ENCODE measurements around the gene LAMTOR4. TPM values are rescaled to one million over a fixed set of nuclear protein-coding genes. Genes with fewer than 3 reads are reported as not detected.

The LAMTOR4 gene
- total RNA-seq, 1 donor from 2014 or later = 62.7 TPM

DNA sequence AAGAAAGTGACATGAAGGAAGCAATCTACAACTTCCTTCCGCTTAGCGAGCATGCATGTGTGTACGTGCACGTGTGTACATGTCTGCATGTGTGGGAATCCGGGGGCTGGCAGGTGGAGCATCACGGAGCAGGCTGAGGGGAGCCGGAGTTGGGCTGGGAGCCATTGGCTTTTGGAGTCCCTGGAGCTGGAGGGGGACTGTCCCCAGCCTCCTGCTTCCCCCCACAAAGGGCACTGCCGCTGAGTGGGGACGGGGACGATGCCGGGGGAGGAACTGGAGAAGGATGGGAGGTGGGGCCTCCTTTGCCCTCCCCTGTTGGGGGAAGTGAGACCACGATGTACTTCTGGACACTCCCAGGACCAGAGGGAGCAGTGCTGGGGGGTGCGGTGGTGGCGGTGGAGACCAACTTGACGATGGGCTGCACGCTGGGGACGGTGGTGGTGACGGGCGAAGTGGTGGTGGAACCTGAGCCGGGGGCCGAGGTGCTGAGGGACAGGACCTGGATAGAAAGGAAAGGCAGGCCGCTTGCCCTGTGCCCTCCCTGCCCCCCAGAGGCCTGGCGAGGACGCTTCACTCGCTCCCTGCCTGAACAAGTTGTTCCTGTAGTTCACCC, 41.5 kb upstream of the LAMTOR4 start:
- Mint-ChIP-seq H3K36me3 (ENCODE audit: low read depth, unreplicated experiment) (peaks cover 33% of the 10 kb centered on the region), H3K9me3 (ENCODE audit: unreplicated experiment) (no peaks in the 10 kb centered on the region), H3K4me3 (ENCODE audit: unreplicated experiment) (no peak overlapping the region), H3K4me1 (ENCODE audit: low read depth, unreplicated experiment) (peaks cover 6% of the 10 kb centered on the region), H3K27me3 (ENCODE audit: low read depth, unreplicated experiment) (no peaks in the 10 kb centered on the region), H3K27ac (ENCODE audit: unreplicated experiment) (no peak overlapping the region)
- FAIRE-seq (no peak), DNase-seq (ENCODE audit: low read depth) (no peak)
- Histone ChIP-seq H3K27me3 (ENCODE audit: insufficient read depth, low read length) (no peaks in the 10 kb centered on the region), H3K4me2 (ENCODE audit: low read length) (no peak overlapping the region), H3K27ac (ENCODE audit: low read depth, low read length) (no peak overlapping the region), H3K4me3 (ENCODE audit: insufficient read depth, low read depth, low read length) (no peak overlapping the region), H3K79me2 (ENCODE audit: insufficient read depth, low read length) (peaks cover 4% of the 10 kb centered on the region), H3K9ac (ENCODE audit: low read length) (no peak overlapping the region), H3K9me3 (ENCODE audit: insufficient read depth, low read depth, low read length) (no peaks in the 10 kb centered on the region), H4K20me1 (ENCODE audit: insufficient read depth, low read length) (peaks cover 13% of the 10 kb centered on the region), H3K4me1 (ENCODE audit: insufficient read depth, low read length) (peaks cover 8% of the 10 kb centered on the region), H2AFZ (ENCODE audit: low read depth, low read length) (no peak overlapping the region), H3K36me3 (ENCODE audit: insufficient read depth, low read length) (peaks cover 21% of the 10 kb centered on the region)
- TF ChIP-seq CTCF (IDR thresholded peaks at IDR 0.05; ENCODE audit: insufficient read depth, low read depth, low read length) (no peak), EZH2 (IDR thresholded peaks at IDR 0.05; ENCODE audit: insufficient read depth, low read length) (no peak)

DNA sequence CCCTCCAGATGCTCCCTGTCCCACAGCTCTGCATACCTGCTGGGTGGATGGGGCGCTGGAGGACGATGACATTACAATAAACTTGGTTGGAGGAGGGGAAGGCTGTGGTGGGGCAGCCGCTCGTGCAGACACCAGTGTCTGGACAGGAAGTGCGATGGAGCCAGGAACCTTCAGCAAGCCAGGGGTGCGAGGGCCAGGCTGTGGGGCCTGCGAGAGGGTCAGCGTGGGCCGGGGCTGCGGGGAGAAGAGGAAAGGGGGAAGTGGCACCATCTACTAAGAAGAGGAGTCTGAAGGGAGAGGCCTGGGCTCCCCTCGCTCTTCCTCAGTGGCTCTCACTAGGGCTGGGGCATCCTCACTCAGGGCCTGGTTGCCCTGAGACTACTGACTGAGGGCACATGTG, 40.8 kb upstream of the LAMTOR4 start:
- DNase-seq (ENCODE audit: low read depth) (no peak), FAIRE-seq (no peak)
- Histone ChIP-seq H3K27ac (ENCODE audit: low read depth, low read length) (no peak overlapping the region), H4K20me1 (ENCODE audit: insufficient read depth, low read length) (peaks cover 13% of the 10 kb centered on the region), H3K4me2 (ENCODE audit: low read length) (no peak overlapping the region), H3K4me3 (ENCODE audit: insufficient read depth, low read depth, low read length) (no peak overlapping the region), H3K36me3 (ENCODE audit: insufficient read depth, low read length) (peaks cover 21% of the 10 kb centered on the region), H3K79me2 (ENCODE audit: insufficient read depth, low read length) (no peaks in the 10 kb centered on the region), H3K9ac (ENCODE audit: low read length) (no peak overlapping the region), H3K4me1 (ENCODE audit: insufficient read depth, low read length) (peaks cover 2% of the 10 kb centered on the region), H3K9me3 (ENCODE audit: insufficient read depth, low read depth, low read length) (no peaks in the 10 kb centered on the region), H3K27me3 (ENCODE audit: insufficient read depth, low read length) (no peaks in the 10 kb centered on the region), H2AFZ (ENCODE audit: low read depth, low read length) (no peak overlapping the region)
- peaks cover 6% of the 10 kb centered on the region for H3K4me1 Mint-ChIP-seq (ENCODE audit: low read depth, unreplicated experiment)
- H3K9me3 Mint-ChIP-seq (ENCODE audit: unreplicated experiment) = no peaks in the 10 kb centered on the region
- H3K36me3 Mint-ChIP-seq (ENCODE audit: low read depth, unreplicated experiment) = peaks cover 37% of the 10 kb centered on the region
- H3K27me3 Mint-ChIP-seq (ENCODE audit: low read depth, unreplicated experiment) = no peaks in the 10 kb centered on the region
- H3K4me3 Mint-ChIP-seq (ENCODE audit: unreplicated experiment) = no peak overlapping the region
- H3K27ac Mint-ChIP-seq (ENCODE audit: unreplicated experiment) = no peak overlapping the region
- TF ChIP-seq EZH2 (IDR thresholded peaks at IDR 0.05; ENCODE audit: insufficient read depth, low read length) (no peak), CTCF (IDR thresholded peaks at IDR 0.05; ENCODE audit: insufficient read depth, low read depth, low read length) (no peak)

- Histone ChIP-seq H3K27ac (ENCODE audit: low read depth, low read length) (no peak overlapping the region), H3K4me1 (ENCODE audit: insufficient read depth, low read length) (no peaks in the 10 kb centered on the region), H3K4me3 (ENCODE audit: insufficient read depth, low read depth, low read length) (no peak overlapping the region), H3K9ac (ENCODE audit: low read length) (no peak overlapping the region), H3K36me3 (ENCODE audit: insufficient read depth, low read length) (peaks cover 21% of the 10 kb centered on the region), H3K4me2 (ENCODE audit: low read length) (no peak overlapping the region), H3K79me2 (ENCODE audit: insufficient read depth, low read length) (no peaks in the 10 kb centered on the region), H3K9me3 (ENCODE audit: insufficient read depth, low read depth, low read length) (no peaks in the 10 kb centered on the region), H3K27me3 (ENCODE audit: insufficient read depth, low read length) (no peaks in the 10 kb centered on the region), H2AFZ (ENCODE audit: low read depth, low read length) (no peak overlapping the region), H4K20me1 (ENCODE audit: insufficient read depth, low read length) (peaks cover 13% of the 10 kb centered on the region)
- TF ChIP-seq EZH2 (IDR thresholded peaks at IDR 0.05; ENCODE audit: insufficient read depth, low read length) = no peak
- no peak for TF ChIP-seq CTCF (IDR thresholded peaks at IDR 0.05; ENCODE audit: insufficient read depth, low read depth, low read length)
- Mint-ChIP-seq H3K4me1 (ENCODE audit: low read depth, unreplicated experiment) (no peaks in the 10 kb centered on the region), H3K27ac (ENCODE audit: unreplicated experiment) (no peak overlapping the region), H3K36me3 (ENCODE audit: low read depth, unreplicated experiment) (peaks cover 39% of the 10 kb centered on the region), H3K27me3 (ENCODE audit: low read depth, unreplicated experiment) (no peaks in the 10 kb centered on the region), H3K4me3 (ENCODE audit: unreplicated experiment) (no peak overlapping the region), H3K9me3 (ENCODE audit: unreplicated experiment) (no peaks in the 10 kb centered on the region)
- FAIRE-seq (no peak), DNase-seq (ENCODE audit: low read depth) (no peak)
Observed at GRCh38 chr7:100109521-100110163, 39.1 kb upstream of the LAMTOR4 start.
